Right lobe of liver (tissue), 4 donors: ENCODE measurements around the gene ORC1.

ENCODE experiments used
- POLR2A ChIP-seq: fragments of 450-650 bp; IDR thresholded peaks from one replicate; pipeline ENCODE4 v1.6.1; 2017; ENCODE audit warnings: antibody characterized with exemption, mild to moderate bottlenecking
- TF ChIP-seq, protein P1 (sequence below), 4 donors: fragments of 200-600 bp in 3 of 4; fragments of 450-650 bp in 1 of 4; IDR thresholded peaks; one replicate each; pipeline versions ENCODE4 v1.5.1 to v1.8.0; 2016 to 2022; ENCODE audit warnings: antibody characterized with exemption in 4 of 4, mild to moderate bottlenecking in 2 of 4
- donor health status: DM: no; HTN: no; CAD: no.
- donor health status: DM: no; HTN: no; CAD: no.
- donor health status: DM: no; HTN: yes; CAD: no.

DNA sequence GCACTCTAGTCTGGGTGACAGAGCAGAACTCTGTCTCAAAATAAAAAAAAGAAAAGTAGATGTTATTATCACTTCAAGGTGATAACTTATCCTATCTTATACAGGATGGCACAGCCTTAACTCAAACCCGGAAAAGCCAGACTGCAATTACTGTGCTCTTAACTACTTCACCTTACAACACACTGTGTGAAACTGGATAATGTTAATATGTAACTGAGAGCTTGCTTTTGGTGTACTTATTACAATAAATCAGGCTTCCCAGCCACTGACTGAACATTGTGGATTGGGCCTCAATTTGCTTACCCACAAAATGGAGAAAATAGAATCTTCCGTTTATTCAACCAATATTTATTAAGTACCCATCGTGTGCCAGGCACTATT lies 1.4 kb downstream of the ORC1 start:
- TF ChIP-seq, protein P1, sequence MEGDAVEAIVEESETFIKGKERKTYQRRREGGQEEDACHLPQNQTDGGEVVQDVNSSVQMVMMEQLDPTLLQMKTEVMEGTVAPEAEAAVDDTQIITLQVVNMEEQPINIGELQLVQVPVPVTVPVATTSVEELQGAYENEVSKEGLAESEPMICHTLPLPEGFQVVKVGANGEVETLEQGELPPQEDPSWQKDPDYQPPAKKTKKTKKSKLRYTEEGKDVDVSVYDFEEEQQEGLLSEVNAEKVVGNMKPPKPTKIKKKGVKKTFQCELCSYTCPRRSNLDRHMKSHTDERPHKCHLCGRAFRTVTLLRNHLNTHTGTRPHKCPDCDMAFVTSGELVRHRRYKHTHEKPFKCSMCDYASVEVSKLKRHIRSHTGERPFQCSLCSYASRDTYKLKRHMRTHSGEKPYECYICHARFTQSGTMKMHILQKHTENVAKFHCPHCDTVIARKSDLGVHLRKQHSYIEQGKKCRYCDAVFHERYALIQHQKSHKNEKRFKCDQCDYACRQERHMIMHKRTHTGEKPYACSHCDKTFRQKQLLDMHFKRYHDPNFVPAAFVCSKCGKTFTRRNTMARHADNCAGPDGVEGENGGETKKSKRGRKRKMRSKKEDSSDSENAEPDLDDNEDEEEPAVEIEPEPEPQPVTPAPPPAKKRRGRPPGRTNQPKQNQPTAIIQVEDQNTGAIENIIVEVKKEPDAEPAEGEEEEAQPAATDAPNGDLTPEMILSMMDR (IDR thresholded peaks at IDR 0.05), result no peak
- no peak for TF ChIP-seq POLR2A
